Right renal pelvis (tissue), 4 donors: ENCODE data around the gene GGN. TPM values are rescaled to one million over a fixed set of nuclear protein-coding genes. Genes with fewer than 3 reads are reported as not detected.
A peak's percentile ranks its signal among the peaks of the same experiment; 100 is the strongest.
"Not testable (repeated sequence)": the region's sequence is repeated elsewhere in the genome, so short reads cannot be mapped to it uniquely, and the experiment has no call there.

Source experiments
- DNase-seq, 4 donors: peaks; one replicate each; pipeline ENCODE4 v3.0.0-alpha.2; 2013; ENCODE audit warnings: low read depth in 4 of 4, low spot score in 3 of 4, missing footprints in 1 of 4
- polyA plus RNA-seq, 4 donors: library from polyadenylated mRNA; unstranded; fragments of 120-200 nt; gene quantifications; one replicate each; pipeline ENCODE4 v1.2.1, GENCODE V29; 2013; ENCODE audit not compliant: insufficient read length in 4 of 4

Gene GGN
- polyA plus RNA-seq, 4 donors = 0.51 to 1.0 (median 0.63) TPM

GRCh38 chr19:38411898-38412297 lies 24.1 kb upstream of the GGN start:
- DNase-seq = not testable (repeated sequence)

GRCh38 chr19:38411041-38411712 lies 23.3 kb upstream of the GGN start:
- DNase-seq = no peak

- not testable (repeated sequence) for DNase-seq
Observed at GRCh38 chr19:38410407-38410806, 22.6 kb upstream of the GGN start.

- DNase-seq = no peak
Observed at GRCh38 chr19:38409631-38410133, 21.8 kb upstream of the GGN start.

- no peak for DNase-seq
Observed at GRCh38 chr19:38405276-38405675, 17.4 kb upstream of the GGN start.

GRCh38 chr19:38404858-38405257 lies 17.0 kb upstream of the GGN start:
- DNase-seq = no peak

- peak; percentile 95 to 97 (median 96) for DNase-seq
Observed at GRCh38 chr19:38402967-38403674, 15.3 kb upstream of the GGN start, which contains the start of gene FAM98C. FAM98C (plus strand) TSS chr19:38403093; CDS start chr19:38403154, 61 bp downstream.

GRCh38 chr19:38402623-38402966 lies 14.8 kb upstream of the GGN start:
- DNase-seq = no peak

GRCh38 chr19:38401148-38401547 lies 13.3 kb upstream of the GGN start:
- DNase-seq = no peak

GRCh38 chr19:38400361-38400760 lies 12.5 kb upstream of the GGN start:
- no peak for DNase-seq

GRCh38 chr19:38399537-38399936 lies 11.7 kb upstream of the GGN start:
- DNase-seq = no peak

- no peak for DNase-seq
Observed at GRCh38 chr19:38399081-38399480, 11.2 kb upstream of the GGN start.

- no peak for DNase-seq
Observed at GRCh38 chr19:38395381-38396114, 7.7 kb upstream of the GGN start.

- DNase-seq = no peak
Observed at GRCh38 chr19:38394488-38394887, 6.7 kb upstream of the GGN start.

GRCh38 chr19:38392707-38393308 lies 5.0 kb upstream of the GGN start:
- no peak for DNase-seq

GRCh38 chr19:38391911-38392464 lies 4.2 kb upstream of the GGN start:
- no peak for DNase-seq

GRCh38 chr19:38389957-38390924 lies 2.4 kb upstream of the GGN start:
- DNase-seq = no peak

GRCh38 chr19:38389101-38389925 lies 1.5 kb upstream of the GGN start:
- no peak for DNase-seq
